Fibroblast of lung (primary cell): Measurements from ENCODE around the gene PSMD2.

Experiments used
- CTCF ChIP-seq, 2 donors: IDR thresholded peaks in 1 of 2; conservative IDR thresholded peaks in 1 of 2; 1 replicate in 1 of 2; 2 replicates in 1 of 2; pipeline ENCODE4 v1.5.1; 2011 to 2012; ENCODE audit warnings: low read length in 2 of 2, control low read depth in 1 of 2, inconsistent platforms in 1 of 2, low read depth in 1 of 2, mild to moderate bottlenecking in 1 of 2
- EZH2 ChIP-seq: IDR thresholded peaks from 2 replicates; pipeline ENCODE4 v1.5.1; 2012; ENCODE audit warnings: low read length, control low read depth, mild to moderate bottlenecking; ENCODE audit errors: missing control alignments

- TF ChIP-seq CTCF (conservative IDR thresholded peaks at IDR 0.05 in 1 of 2, IDR thresholded peaks at IDR 0.05 in 1 of 2; ENCODE audit: low read depth in 1 of 2, low read length in 2 of 2) = no peak
- TF ChIP-seq EZH2 = no peak
Measured at GRCh38 chr3:184300378-184300720, 1.3 kb downstream of the PSMD2 start.
